GM18520 (cell line): ENCODE measurements around the gene PEX10.

ENCODE experiments used
- ATAC-seq: cut with Tn5 transposase; IDR thresholded peaks from one replicate; pipeline ENCODE4 v1.9.1; 2021; ENCODE audit not compliant: unreplicated experiment

The PEX10 gene

DNA sequence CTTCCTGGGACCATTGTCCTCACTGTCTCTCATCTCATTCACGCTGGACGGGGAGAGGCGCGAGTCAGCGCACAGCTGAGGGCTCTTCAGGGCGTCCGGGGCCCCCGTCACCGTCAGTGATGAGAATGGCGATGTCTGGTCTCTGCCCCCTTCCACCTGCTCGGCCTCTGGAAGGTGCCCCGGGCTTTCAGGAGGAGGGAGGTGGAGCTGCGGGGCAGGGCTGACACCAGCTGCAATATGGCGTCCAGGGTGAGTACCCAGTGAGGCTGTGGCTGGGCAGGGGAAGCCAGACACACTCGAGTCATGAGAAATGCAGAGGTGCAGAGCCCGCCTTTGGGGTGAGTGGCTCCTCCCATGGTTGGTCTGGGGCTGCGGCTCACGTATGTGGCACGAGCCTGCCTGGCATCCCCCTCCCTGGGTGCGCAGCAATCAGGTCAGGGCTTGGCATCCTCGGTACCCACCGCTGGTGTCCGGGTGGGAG is 36.1 kb downstream of the PEX10 start:
- no peak for ATAC-seq

DNA sequence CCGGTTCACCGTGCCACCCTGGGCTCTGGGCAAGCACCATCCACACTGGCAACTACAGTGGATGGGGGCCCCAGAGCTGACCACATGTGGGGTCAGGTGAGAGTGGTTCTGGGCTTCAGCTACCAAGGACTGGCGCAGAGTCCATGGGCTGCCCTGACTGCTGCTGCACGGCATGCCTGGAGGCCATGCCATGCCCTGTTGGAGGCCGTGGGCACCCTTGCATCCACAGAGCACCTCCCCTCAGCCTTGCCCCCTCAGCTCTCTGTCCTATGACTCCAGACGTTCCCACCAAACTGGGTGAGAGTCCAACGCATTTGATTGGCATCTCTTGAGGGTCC is 36.5 kb downstream of the PEX10 start:
- no peak for ATAC-seq

DNA sequence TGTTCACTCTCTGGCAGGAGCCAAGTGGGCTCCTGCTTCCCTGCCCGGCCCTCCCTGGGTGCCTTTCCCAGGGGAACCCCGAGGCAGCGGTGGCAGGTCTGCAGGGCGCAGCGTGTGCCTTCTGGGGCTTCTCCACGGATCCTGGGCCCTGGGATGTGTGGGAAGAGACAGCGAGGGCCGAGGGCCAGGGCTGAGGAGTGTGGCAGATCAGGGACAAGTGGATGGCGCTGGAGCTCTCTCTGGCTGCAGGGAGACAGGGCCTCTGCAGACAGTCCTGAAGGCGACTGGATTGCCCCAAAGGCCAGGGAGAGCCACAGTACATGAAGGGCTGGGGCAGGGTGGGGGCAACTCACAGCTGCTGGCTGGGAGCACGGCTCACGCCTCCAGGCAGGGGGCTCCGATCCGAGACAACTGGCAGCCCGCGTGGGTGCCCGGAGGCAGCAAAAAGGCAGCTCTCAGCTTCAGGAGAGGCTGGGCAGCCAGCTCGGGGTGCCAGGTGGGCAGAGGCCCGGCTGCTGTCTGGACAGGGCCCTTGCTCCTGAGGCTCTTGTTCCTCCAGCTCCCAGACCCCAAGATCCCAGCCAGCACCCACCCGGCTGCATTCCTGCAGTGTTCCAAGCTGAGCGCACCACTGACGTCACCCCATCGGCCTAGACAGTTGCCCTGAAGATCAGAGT is 37.0 kb downstream of the PEX10 start:
- ATAC-seq: no peak

DNA sequence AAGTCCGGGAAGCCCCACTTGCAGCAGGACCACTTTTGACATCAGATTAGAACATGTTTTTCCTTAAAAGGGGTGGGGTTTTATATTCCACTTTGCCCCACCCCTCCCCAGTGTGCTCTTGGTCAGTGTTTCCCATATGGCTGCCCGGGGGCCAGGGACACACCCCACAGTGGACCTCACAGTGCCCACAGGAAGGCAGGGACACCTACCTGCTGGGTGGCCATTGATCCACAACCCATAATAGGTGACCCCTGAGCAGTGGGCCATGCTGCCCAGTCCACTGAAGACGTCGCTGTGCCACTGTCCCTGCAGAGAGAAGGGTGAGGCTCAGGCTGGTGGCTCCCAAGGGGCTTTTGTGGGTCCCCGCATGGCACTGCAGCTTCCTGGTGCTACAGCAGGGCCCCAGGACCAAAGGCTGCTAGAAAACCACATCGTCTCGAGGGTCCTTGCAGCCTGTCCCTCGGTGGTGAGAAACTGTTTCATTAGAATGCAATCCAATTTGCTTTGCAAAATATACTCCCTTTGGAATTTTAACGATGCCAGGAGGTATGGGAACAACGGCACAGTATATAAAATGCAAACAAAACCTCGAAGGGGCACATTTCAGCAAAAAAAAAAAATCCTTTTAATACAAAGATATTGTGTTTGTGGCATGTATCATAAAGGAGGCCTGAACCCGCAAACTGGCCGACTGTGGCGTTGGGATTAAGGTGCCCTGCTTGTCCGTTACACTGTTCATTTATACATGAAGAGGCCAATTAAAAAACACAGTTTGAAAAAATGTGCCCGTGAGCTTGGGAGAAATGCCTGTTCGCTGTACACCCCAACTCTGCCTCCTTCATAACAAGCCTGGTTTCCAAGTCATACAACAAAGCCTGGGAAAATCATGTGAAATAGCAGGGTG is 37.9 kb downstream of the PEX10 start:
- no peak for ATAC-seq

DNA sequence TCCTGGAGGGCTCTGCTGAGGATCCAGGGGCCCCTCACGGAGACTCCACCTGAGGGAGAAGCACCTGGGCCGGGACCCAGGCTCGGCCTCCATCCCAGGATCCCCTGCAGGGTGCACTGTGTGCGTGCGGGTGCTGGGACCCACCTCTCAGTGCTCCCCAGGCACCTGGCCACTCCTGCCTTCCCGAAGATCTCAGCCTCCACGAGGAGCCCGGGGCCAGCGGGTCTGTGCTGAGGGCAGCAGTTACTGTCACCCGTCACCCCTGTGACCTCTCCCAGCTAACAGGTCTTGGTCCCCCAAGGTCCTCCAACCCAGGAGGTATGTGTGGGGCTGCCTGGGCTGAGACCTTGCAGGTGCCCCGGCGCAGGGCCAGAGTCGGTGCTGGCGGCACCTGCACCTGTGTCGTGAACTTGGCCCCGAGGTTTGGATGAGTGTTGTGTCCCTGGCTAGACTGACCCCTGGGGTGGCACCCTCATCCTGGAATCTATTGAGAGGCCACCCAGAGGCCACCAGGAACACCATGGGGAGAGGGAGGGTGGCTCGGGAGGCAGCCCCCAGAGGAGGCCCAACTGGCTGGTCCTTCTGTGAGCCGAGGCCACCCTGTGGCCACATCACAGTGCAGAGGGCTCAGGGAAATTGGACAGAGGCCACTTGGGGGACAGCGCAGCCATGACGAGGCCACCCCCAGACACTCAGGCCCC is 38.7 kb downstream of the PEX10 start:
- no peak for ATAC-seq

DNA sequence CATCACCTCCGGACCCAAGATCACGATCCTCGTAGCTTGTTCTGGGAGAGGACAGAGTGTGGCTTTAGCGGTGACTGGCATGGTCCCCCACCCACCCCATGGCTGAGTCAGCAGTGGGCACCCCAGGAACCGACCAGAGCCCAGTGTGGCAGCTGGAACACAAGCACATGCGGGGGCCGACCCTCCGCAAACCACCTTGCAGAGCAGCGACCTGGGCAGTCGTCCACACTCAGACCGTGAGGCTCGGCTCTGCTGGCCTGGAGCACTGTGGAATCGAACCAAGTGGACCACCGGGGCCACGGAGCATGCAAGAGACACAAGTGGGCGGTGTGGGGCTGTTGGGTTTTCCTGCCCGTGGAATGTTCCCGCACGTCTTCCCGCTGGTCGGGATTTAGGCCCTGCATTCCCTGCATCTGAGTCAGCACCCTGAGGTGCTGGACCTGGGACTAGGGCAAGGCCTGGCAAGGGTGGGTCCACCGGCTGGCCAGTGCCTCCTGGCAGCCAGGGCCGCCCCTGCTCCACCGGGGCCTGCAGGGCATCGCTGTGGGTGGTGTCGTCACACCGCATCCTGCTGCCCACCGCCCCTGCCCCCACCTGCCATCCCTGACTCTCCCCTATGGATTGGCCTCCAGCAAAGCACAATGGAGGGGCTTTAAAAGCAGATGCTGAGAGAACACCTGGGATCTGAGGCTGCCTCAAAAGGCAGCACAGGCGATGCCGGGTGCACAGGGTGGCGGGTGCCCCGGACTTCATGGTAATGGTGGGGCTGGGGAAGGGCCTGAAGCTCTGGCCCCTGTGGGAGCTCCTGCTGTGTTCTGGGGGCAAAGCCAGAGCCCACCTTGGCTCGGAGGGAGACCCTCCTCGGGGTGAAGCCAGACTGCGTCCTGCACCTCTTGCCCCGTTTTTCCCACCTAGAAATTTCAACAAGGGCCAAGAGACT is 39.5 kb downstream of the PEX10 start:
- no peak for ATAC-seq

DNA sequence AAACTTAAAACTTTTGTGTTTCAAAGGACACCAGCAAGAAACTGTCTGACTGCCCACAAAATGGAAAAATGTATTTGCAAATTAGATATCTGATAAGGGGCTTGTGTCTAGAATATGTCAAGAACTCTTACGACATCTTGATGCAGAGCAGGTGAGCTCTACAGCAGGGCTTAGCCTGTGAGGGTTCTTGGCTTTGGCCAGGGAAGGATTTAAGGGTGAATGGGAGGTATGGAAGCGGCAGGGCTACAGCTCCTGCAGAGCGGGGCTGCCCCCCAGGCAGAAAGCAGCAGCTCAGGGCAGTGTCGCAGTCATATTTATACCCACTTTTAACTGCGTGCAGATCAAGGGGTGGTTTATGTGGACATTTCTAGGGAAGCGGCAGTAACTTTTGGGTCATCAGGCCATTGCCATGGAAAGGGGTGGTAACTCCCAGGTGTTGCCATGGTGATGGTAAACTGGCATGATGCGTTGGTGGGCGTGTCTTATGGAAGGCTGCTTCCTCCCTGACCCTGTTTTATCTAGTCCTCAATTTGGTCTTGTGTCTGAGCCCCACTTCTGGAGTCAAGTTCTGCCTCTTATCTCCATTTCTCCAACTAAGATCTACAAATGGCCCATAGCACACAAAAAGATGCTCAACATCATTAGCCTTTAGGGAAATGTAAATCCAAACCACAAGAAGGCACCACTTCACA is 44.2 kb downstream of the PEX10 start:
- no peak for ATAC-seq

DNA sequence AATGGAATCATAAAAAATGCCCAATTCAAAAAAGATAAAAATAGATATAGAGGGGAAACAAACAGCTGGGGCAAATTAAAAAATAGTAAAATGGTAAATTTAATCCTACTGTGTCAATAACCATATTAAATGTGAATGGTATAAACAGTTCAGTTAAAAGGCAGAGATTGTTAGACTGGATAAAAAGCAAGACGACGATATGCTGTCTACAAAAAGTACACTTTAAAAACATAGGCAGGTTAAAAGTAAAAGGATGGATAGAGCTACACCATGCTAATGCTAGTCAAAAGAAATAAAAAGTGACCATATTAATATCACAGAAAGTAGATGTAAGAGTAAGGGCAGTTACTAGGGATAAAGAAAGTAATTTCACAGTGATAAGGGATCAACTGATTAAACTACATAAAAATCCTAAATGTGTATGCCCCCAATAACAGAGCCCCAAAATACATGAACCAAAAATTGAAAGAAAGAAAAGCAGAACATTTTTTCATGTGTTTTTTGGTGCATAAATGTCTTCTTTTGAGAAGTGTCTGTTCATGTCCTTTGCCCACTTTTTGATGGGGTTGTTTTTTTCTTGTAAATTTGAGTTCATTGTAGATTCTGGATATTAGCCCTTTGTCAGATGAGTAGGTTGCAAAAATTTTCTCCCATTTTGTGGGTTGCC is 48.4 kb downstream of the PEX10 start:
- no peak for ATAC-seq

DNA sequence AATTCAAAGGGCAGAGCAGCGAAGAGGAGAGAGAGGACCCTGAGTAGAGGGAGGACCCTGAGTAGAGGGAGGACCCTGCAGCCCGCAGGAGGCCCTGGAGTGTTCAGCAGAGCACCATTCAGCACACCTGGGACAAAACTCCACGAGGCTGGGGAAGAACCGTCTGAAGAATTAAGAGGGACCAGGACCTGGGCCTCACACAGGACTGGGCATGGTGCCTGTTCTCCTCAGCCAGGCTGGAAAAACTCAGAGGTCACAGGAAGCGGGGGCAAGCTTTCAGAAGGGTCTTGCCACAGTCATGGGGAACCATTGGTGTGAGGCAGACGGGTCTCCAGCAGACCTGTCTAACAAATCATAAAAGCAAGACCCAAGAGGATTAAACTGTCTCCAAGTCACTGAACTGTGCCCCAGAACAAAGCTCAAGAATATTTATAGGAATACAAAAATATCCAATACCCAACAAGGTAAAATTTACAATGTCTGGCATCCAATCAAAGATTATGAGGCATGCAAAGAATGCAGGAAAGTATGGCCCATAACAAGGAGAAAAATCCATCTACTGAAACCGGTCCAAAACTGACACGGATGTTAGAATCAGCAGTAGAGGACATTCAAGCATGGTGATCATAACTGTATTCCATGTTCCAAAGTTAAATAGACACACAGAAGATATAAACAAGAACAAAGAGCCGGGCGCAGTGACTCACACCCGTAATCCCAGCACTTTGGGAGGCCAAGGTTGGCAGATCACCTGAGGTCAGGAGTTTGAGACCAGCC is 51.6 kb downstream of the PEX10 start:
- ATAC-seq: no peak

DNA sequence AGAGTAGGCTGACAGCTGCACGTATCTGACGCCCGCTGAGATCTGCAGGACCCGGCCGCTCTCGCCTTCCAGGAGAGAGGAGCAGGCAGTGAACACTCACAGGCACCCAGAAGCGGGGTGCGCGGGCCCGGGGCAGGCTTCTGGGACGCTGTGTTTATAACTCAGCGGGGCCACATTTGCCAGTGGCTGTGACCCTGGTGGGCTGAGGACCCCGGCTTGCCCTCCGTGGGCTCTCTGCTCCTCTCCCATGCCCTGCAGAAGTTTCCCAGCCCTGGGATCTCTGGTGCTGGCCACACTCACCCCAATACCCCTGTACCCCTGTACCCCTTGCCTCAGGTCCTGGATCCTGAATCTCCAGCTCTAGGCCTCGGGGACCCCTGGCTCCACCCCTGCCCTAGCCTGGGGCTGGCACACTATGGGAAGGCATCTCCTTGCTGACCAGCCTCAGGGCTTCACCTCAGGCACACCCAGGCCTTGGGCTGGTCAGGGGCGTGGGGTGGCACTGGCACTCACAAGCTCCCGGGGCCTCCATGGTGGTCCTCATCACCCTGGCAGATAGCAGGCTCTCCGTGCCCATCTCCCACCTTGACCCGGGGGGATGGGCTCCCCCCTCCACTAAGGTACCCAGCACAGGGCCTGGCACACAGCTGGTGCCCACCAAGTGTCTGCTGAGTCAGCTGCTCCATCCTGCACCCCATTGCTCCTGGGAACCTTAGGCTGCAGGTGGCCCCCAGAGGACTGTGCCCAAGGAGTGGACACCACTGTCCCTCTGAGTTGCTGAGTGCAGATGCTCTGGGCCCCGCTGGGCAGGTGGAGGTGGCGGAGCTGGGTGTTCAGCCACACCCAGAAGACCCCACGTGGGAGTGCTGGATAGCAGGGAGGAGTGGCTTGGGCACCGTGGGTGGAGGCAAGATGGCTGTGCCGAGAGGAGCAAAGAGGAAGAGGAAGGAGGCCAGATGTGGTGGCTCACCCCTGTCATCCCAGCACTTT is 53.4 kb downstream of the PEX10 start:
- ATAC-seq: no peak

DNA sequence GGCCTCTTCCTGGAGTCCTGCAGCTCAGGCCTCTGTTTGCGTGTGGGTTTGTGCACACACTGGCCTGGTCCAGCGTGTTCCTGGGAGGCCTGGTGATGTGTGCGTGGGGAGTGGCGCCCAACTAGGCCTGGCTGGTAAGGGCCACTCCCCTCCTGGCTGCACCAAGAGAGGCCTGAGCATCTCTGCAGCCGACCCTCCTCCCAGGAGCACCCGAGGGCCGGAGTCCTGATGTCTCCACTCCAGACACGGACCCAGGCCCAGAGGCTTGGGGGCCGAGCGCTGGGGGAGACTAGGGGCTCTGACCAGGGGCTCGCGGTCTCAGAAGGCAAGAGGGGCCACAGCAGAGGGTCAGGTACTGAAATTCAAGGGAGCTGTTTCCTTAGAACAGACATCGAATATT is 54.3 kb downstream of the PEX10 start:
- no peak for ATAC-seq

DNA sequence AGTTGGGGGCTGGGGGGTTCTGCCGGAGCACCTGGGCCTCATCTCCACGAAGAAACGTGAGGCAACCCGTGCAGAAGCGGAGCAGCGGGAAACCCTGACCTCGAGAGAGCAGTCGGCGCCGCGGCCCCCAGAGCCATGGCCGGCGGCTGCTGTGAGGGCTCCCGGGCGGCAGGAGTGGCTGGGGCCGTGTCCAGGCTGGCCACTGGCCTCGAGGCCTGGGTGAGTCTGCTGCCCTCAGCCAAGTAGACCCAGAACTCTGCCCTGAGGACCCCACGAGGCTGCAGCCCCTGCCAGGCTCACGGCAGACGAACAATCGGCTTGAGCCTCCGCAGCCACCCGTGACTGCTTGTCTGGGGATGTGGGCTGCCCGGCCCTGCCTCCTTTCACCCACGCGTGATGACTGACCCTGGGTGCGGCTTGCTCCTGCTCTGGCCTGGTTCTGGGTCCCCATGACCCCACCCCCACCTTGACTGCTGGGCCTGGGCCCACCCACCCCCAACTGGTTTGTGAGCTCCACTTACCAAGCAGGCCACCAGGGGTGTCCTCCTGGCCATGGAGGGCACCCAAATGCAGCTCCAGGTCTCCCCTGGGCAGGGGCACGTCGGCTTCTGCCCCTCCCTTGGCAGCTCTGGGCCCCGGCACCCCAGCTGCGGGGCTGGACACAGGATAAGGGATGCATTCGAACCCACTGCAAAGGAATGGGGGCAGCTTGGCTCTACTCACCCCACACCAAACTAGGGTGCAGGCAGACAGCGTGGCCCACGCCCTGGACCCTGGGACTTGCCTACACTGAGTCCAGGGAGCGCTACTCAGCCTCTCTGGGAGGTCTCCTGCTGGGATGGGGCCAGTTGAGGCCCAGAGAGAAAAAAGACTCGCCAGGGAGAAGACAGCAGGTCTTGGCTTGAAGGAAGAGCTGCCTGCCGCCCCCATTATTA is 55.2 kb downstream of the PEX10 start:
- no peak for ATAC-seq

DNA sequence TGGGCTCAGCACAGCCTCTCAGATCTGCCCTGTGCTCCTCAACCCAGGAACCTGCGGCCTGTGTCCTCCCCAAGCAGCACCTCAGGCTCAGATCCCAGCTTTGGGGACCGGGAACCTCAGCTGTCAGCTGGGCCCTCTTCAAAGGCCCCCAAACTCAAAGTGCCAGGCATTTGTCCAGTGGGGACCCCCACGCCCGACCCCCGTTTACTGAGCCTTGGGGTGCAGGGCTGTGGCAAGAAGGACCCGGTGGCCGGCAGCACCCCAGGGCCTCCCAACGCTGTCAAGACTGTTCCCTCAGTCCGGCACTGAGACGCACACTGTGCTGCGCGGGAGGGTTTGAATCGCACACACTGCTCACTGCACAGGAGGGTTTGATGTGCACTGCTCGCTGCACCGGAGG is 56.0 kb downstream of the PEX10 start:
- ATAC-seq: no peak

DNA sequence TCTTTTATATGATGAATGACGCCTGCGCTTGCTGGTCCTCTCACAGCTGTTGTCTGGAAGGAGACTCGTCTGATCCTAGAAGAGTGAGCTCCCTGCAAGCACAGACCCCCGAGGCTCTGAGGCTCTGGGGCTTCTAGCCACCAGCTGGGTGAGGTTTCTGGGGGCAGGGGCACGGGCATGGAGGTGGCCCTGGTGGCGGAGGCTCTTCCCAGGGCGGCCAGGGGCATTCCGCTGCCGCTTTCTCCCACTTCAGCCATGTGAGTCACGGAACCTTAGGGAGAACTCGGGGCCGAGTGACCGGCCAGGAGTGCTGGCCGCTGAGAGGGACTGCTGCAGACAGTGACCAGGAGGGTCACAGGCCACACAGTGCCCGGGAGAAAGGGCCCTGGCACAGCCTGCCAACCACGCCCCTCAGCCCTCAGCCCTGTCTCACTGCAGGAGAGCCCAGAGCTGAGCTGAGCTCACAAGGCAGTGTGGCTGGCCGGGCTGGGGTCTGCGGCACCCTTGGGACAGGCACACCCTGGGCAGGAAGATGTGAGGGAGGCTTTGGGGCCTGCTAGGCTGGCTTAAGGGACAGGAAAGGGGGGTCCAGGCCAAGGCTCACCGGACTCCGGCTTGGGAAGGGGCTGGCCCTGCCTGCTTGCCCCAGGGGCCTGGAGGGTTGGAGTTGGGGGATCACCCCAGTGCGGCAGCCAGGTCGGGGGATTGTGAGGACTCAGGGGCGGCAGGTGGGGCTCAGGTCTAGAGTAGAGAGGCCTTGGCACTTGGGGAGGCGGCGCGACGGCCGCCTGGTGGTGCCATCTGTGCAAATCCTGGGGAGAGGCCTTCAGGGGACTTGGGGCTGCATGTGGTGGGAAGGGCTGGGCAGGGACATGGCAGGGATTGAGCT is 56.7 kb downstream of the PEX10 start:
- no peak for ATAC-seq

DNA sequence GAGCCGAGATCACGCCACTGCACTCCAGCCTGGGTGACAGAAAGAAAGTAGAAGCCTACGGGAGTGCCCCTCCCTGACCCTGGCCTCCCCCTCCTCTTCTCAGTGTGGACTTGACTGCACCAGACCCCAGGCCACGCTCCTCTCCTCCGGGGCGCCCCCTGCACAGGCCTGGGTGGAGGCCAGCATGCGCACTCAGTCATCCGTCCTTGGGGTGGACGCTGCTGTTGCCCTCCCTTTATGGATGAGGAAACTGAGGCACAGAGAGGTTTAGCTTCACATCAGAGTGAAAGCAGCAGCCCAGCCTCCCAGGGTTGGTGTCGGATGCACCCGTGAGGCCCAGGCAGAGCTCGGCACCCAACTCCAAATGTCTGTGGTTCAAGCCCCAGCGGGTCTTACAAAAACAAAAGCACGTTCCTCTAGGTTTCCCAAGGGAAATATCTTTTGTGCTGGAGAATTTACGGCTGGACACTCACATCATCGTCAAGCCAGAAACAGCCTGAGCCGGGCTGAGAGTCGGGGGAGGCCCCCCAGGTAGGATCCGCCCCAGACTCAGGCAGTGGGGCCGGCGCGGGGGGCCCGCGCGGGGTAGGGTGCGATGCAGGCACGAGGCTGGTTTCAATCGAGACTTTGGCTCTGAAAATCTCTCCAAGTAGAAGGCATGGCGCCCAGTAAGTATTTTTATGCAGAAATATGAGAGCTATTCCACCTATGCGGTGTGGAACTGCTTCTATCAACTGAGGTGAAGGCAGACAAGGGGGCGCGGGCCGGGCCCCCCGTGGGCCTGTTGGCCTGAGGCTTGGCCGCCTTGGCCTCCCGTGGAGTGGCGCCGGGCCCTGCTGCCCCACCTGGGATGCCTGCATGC is 57.6 kb downstream of the PEX10 start:
- ATAC-seq: no peak
